Neural progenitor cell (in vitro differentiated cells): ENCODE data around the gene SH2D4B. TPM values are rescaled to one million over a fixed set of nuclear protein-coding genes. Genes with fewer than 3 reads are reported as not detected.
A peak's percentile ranks its signal among the peaks of the same experiment; 100 is the strongest.

Experiments
- DNase-seq: peaks from one replicate; pipeline ENCODE4 v3.0.0-alpha.2; 2016; ENCODE audit warnings: low spot score
- H2AFZ ChIP-seq: fragments of 200-600 bp; sonication (generic); replicated peaks from 2 replicates; pipeline ENCODE4 v1.6.1; 2016; ENCODE audit warnings: antibody characterized with exemption
- H3F3A ChIP-seq: fragments of 200-600 bp; sonication (generic); 2 replicates; pipeline ENCODE4 v1.6.1; 2016; ENCODE audit warnings: antibody characterized with exemption, low read depth
- H3K27ac ChIP-seq: fragments of 200-600 bp; sonication (generic); 2 replicates; pipeline ENCODE4 v1.5.1; 2016; ENCODE audit warnings: mild to moderate bottlenecking
- H3K27me3 ChIP-seq: fragments of 200-600 bp; sonication (generic); 2 replicates; pipeline ENCODE4 v1.6.1; 2016; ENCODE audit warnings: mild to moderate bottlenecking, moderate library complexity
- H3K36me3 ChIP-seq: fragments of 200-600 bp; sonication (generic); 2 replicates; pipeline ENCODE4 v1.5.1; 2016
- H3K4me1 ChIP-seq: fragments of 200-600 bp; sonication (generic); 2 replicates; pipeline ENCODE4 v1.6.1; 2016; ENCODE audit warnings: mixed run types
- H3K4me2 ChIP-seq: fragments of 200-600 bp; sonication (generic); 2 replicates; pipeline ENCODE4 v1.6.1; 2016
- H3K4me3 ChIP-seq: fragments of 200-600 bp; sonication (generic); 2 replicates; pipeline ENCODE4 v1.5.1; 2016
- H3K79me2 ChIP-seq: fragments of 200-600 bp; sonication (generic); 2 replicates; pipeline ENCODE4 v1.6.1; 2016; ENCODE audit warnings: low read depth
- H3K9ac ChIP-seq: fragments of 200-600 bp; sonication (generic); 2 replicates; pipeline ENCODE4 v1.6.1; 2016
- H3K9me3 ChIP-seq: fragments of 200-600 bp; sonication (generic); 2 replicates; pipeline ENCODE4 v1.5.1; 2016; ENCODE audit warnings: low read depth
- H4K20me1 ChIP-seq: fragments of 200-600 bp; sonication (generic); 2 replicates; pipeline ENCODE4 v1.6.1; 2016; ENCODE audit warnings: low read depth
- H3K27ac Mint-ChIP-seq: 3 replicates; pipeline ENCODE4 v1.8.0; 2021; ENCODE audit warnings: mixed read lengths
- H3K27me3 Mint-ChIP-seq: 2 replicates; pipeline ENCODE4 v1.8.0; 2022; ENCODE audit warnings: low read depth, mild to moderate bottlenecking, inconsistent platforms, moderate library complexity, mixed read lengths; ENCODE audit not compliant: insufficient read depth
- H3K36me3 Mint-ChIP-seq: 3 replicates; pipeline ENCODE4 v1.8.0; 2021; ENCODE audit warnings: mixed read lengths
- H3K4me1 Mint-ChIP-seq: 3 replicates; pipeline ENCODE4 v1.8.0; 2021; ENCODE audit warnings: mixed read lengths
- H3K4me3 Mint-ChIP-seq: 3 replicates; pipeline ENCODE4 v1.8.0; 2021; ENCODE audit warnings: mild to moderate bottlenecking, moderate library complexity, mixed read lengths
- H3K9me3 Mint-ChIP-seq: 3 replicates; pipeline ENCODE4 v1.8.0; 2020; ENCODE audit warnings: mixed read lengths
- EZH2 ChIP-seq: fragments of 200-600 bp; sonication (generic); IDR thresholded peaks from 2 replicates; pipeline ENCODE4 v1.6.1; 2017; ENCODE audit warnings: antibody characterized with exemption, mild to moderate bottlenecking, moderate library complexity
- EZH2phosphoT487 ChIP-seq: fragments of 200-600 bp; sonication (generic); IDR thresholded peaks from 2 replicates; pipeline ENCODE4 v1.6.1; 2017; ENCODE audit warnings: antibody characterized with exemption
- total RNA-seq: library from RNA; depleted of rRNA; stranded (reverse); fragments of >200 nt; gene quantifications from 2 replicates; pipeline ENCODE4 v1.2.3, GENCODE V29; 2015; ENCODE audit warnings: low replicate concordance
- TF ChIP-seq, protein P1 (sequence below): fragments of 200-600 bp; sonication (generic); IDR thresholded peaks from 2 replicates; pipeline ENCODE4 v1.5.1; 2017; ENCODE audit warnings: antibody characterized with exemption, mild to moderate bottlenecking

SH2D4B gene
- total RNA-seq, 1 donor from 2014 or later = 0.11 TPM

GRCh38 chr10:80526742-80527141 is 11.0 kb upstream of the SH2D4B start:
- Histone ChIP-seq H2AFZ (no peak overlapping the region), H3F3A (peaks cover 3% of the 10 kb centered on the region), H3K4me3 (no peak overlapping the region), H3K9ac (no peak overlapping the region), H3K27ac (no peak overlapping the region), H3K9me3 (no peaks in the 10 kb centered on the region), H4K20me1 (no peaks in the 10 kb centered on the region), H3K79me2 (no peaks in the 10 kb centered on the region), H3K4me2 (no peak overlapping the region), H3K36me3 (no peaks in the 10 kb centered on the region), H3K27me3 (no peaks in the 10 kb centered on the region), H3K4me1 (peaks cover 5% of the 10 kb centered on the region)
- no peak overlapping the region for H3K4me3 Mint-ChIP-seq
- H3K36me3 Mint-ChIP-seq = peaks cover 2% of the 10 kb centered on the region
- no peak for TF ChIP-seq EZH2
- no peak for TF ChIP-seq EZH2phosphoT487
- TF ChIP-seq, protein P1, sequence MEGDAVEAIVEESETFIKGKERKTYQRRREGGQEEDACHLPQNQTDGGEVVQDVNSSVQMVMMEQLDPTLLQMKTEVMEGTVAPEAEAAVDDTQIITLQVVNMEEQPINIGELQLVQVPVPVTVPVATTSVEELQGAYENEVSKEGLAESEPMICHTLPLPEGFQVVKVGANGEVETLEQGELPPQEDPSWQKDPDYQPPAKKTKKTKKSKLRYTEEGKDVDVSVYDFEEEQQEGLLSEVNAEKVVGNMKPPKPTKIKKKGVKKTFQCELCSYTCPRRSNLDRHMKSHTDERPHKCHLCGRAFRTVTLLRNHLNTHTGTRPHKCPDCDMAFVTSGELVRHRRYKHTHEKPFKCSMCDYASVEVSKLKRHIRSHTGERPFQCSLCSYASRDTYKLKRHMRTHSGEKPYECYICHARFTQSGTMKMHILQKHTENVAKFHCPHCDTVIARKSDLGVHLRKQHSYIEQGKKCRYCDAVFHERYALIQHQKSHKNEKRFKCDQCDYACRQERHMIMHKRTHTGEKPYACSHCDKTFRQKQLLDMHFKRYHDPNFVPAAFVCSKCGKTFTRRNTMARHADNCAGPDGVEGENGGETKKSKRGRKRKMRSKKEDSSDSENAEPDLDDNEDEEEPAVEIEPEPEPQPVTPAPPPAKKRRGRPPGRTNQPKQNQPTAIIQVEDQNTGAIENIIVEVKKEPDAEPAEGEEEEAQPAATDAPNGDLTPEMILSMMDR = no peak
- DNase-seq = no peak
- H3K27me3 Mint-ChIP-seq = peaks cover 14% of the 10 kb centered on the region
- peaks cover 4% of the 10 kb centered on the region for H3K4me1 Mint-ChIP-seq
- H3K9me3 Mint-ChIP-seq = no peaks in the 10 kb centered on the region
- no peak overlapping the region for H3K27ac Mint-ChIP-seq

DNA sequence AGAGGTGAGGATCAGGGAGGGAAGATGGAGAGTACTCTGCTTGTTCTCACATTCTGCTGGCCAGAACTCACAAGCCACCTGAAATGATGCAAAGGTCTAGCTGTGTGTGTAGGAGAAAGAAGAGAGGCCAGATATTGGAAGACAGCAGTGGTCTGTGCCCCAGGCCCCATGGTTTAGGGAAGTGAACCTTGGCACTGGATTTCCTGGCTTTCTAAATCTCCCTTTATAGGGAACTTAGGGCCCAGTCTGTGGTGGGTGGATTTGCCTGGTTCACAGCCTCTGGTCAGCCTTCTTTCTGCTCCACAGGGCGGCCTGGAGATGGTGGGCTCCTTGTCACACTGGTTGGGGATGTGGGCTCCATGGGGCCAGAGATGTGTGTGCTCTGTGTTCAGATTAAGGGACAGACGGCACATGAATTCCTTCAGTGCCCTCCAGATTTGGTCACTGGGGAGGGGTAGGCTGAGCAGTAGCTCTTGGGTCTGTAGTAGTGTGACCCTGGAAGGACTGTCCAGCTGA is 9.5 kb upstream of the SH2D4B start:
- H3K9ac ChIP-seq = no peak overlapping the region
- H3K4me3 ChIP-seq = no peak overlapping the region
- Mint-ChIP-seq H3K9me3 (peaks cover 2% of the 10 kb centered on the region), H3K27me3 (peaks cover 14% of the 10 kb centered on the region), H3K4me1 (peaks cover 4% of the 10 kb centered on the region), H3K4me3 (no peak overlapping the region), H3K36me3 (no peaks in the 10 kb centered on the region), H3K27ac (peak overlapping the region; percentile 21)
- peaks cover 5% of the 10 kb centered on the region for H3K4me1 ChIP-seq
- H3K27ac ChIP-seq = no peak overlapping the region
- TF ChIP-seq, protein P1 = no peak
- TF ChIP-seq EZH2 (no peak), EZH2phosphoT487 (no peak)
- H3K79me2 ChIP-seq = no peaks in the 10 kb centered on the region
- no peaks in the 10 kb centered on the region for H3K9me3 ChIP-seq
- no peaks in the 10 kb centered on the region for H3K36me3 ChIP-seq
- no peak overlapping the region for H3K4me2 ChIP-seq
- H2AFZ ChIP-seq = no peak overlapping the region
- no peaks in the 10 kb centered on the region for H3K27me3 ChIP-seq
- H3F3A ChIP-seq = no peaks in the 10 kb centered on the region
- H4K20me1 ChIP-seq = no peaks in the 10 kb centered on the region
- no peak for DNase-seq

- Mint-ChIP-seq H3K36me3 (no peaks in the 10 kb centered on the region), H3K4me1 (peaks cover 4% of the 10 kb centered on the region), H3K4me3 (no peak overlapping the region), H3K27ac (no peak overlapping the region), H3K9me3 (peaks cover 2% of the 10 kb centered on the region), H3K27me3 (peaks cover 14% of the 10 kb centered on the region)
- H3K4me2 ChIP-seq = no peak overlapping the region
- no peak overlapping the region for H3K27ac ChIP-seq
- no peak overlapping the region for H3K4me3 ChIP-seq
- H3K4me1 ChIP-seq = peaks cover 5% of the 10 kb centered on the region
- no peaks in the 10 kb centered on the region for H4K20me1 ChIP-seq
- H3K27me3 ChIP-seq = no peaks in the 10 kb centered on the region
- H3K9me3 ChIP-seq = no peaks in the 10 kb centered on the region
- DNase-seq = no peak
- no peaks in the 10 kb centered on the region for H3F3A ChIP-seq
- no peak overlapping the region for H3K9ac ChIP-seq
- H2AFZ ChIP-seq = no peak overlapping the region
- H3K79me2 ChIP-seq = no peaks in the 10 kb centered on the region
- TF ChIP-seq EZH2phosphoT487 (no peak), EZH2 (no peak)
- TF ChIP-seq, protein P1 = no peak
- H3K36me3 ChIP-seq = no peaks in the 10 kb centered on the region
Measured at GRCh38 chr10:80528901-80529300, 8.8 kb upstream of the SH2D4B start.
